ENCODE data around the gene MS4A4A.

The MS4A4A gene

DNA sequence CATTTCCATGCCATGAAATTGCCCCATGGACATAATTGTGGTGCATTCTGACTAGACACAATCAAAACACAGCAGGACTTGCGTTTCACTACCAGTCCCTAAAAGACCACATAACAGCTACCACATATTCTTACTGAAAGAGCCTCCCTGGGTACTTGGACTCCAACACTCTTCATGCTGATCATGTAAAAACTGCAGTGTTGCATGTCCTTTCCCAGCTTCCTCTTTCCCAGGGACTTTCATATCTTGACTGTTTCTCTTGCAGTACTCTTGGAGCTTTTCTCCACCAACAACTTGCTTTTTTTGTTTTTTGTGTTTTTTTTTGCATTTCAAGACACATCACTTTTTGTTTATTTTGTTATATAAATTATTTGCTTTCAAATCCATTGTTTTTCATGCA is 69.5 kb downstream of the MS4A4A start:
- Histone ChIP-seq H2AFZ (ENCODE audit: low read depth) (no peak overlapping the region), H3K4me2 (no peak overlapping the region), H3K4me3 (IDR thresholded peaks at IDR 0.05; ENCODE audit: insufficient read depth, low read depth, low read length) (no peak overlapping the region), H3K9ac (no peak overlapping the region), H3K27ac (no peak overlapping the region), H3K27me3 (ENCODE audit: insufficient read depth, low read depth) (no peaks in the 10 kb centered on the region), H3K79me2 (ENCODE audit: insufficient read depth, low read depth) (no peaks in the 10 kb centered on the region), H3K36me3 (ENCODE audit: insufficient read depth) (no peaks in the 10 kb centered on the region), H4K20me1 (ENCODE audit: insufficient read depth) (no peaks in the 10 kb centered on the region), H3K4me1 (ENCODE audit: low read depth, poor library complexity, severe bottlenecking) (no peaks in the 10 kb centered on the region)
- TF ChIP-seq, protein P1, sequence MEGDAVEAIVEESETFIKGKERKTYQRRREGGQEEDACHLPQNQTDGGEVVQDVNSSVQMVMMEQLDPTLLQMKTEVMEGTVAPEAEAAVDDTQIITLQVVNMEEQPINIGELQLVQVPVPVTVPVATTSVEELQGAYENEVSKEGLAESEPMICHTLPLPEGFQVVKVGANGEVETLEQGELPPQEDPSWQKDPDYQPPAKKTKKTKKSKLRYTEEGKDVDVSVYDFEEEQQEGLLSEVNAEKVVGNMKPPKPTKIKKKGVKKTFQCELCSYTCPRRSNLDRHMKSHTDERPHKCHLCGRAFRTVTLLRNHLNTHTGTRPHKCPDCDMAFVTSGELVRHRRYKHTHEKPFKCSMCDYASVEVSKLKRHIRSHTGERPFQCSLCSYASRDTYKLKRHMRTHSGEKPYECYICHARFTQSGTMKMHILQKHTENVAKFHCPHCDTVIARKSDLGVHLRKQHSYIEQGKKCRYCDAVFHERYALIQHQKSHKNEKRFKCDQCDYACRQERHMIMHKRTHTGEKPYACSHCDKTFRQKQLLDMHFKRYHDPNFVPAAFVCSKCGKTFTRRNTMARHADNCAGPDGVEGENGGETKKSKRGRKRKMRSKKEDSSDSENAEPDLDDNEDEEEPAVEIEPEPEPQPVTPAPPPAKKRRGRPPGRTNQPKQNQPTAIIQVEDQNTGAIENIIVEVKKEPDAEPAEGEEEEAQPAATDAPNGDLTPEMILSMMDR (conservative IDR thresholded peaks at IDR 0.05; ENCODE audit: low read depth, low read length): no peak

GRCh38 chr11:60357771-60358170 is 77.3 kb downstream of the MS4A4A start:
- Histone ChIP-seq H3K79me2 (ENCODE audit: insufficient read depth, low read depth) (no peaks in the 10 kb centered on the region), H3K4me2 (no peak overlapping the region), H4K20me1 (ENCODE audit: insufficient read depth) (no peaks in the 10 kb centered on the region), H2AFZ (ENCODE audit: low read depth) (no peak overlapping the region), H3K9ac (no peak overlapping the region), H3K36me3 (ENCODE audit: insufficient read depth) (no peaks in the 10 kb centered on the region), H3K4me1 (ENCODE audit: low read depth, poor library complexity, severe bottlenecking) (no peaks in the 10 kb centered on the region), H3K27me3 (ENCODE audit: insufficient read depth, low read depth) (no peaks in the 10 kb centered on the region), H3K27ac (no peak overlapping the region), H3K4me3 (IDR thresholded peaks at IDR 0.05; ENCODE audit: insufficient read depth, low read depth, low read length) (no peak overlapping the region)
- TF ChIP-seq, protein P1 (conservative IDR thresholded peaks at IDR 0.05; ENCODE audit: low read depth, low read length): no peak
